ENCODE results near the gene LCN9.
"Not testable (repeated sequence)": the region's sequence is repeated elsewhere in the genome, so short reads cannot be mapped to it uniquely, and the experiment has no call there.

Gene LCN9

DNA sequence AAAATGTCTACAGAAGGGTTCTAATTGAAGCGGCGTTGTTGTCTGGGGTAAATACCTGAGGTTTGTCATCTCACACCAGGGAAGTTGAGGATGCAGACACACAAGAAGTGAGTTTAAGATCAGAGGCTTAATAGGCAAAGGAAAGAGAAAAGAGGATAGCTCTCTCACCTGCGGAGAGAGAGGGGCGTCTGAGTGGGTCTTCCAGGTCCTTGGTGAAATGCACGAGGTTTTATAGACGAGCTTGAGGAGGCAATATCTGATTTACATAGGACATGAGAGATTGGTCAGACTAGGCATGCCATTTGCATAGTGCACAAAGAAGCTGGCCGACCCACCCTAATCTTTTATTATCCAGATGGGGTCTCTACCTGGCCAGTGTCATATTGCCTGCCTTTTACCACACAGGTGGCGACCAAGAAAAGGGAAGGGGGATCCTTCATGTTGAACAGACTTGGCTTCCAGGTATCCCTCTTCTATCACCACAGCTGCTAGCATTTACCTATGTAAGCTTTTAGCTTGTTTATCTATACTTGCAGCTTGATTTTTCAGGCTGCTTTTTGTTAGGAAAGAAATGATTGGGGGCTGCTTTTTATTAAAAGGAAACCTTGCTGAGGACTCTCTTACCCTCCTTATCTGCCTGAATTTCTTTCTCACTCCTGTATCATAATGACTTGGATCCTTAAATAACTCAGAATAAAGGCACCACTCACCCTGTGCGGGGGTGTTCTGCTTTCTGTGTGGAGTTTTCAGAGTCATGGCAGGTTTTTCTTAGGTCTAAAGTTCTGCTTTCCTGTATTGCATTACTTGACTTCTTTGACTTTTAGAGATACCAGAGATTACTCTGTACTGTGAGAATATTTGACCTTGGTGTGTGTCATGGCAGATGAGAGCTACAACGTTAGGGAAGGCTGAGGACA is 14.4 kb upstream of the LCN9 start:
- no peak for DNase-seq

DNA sequence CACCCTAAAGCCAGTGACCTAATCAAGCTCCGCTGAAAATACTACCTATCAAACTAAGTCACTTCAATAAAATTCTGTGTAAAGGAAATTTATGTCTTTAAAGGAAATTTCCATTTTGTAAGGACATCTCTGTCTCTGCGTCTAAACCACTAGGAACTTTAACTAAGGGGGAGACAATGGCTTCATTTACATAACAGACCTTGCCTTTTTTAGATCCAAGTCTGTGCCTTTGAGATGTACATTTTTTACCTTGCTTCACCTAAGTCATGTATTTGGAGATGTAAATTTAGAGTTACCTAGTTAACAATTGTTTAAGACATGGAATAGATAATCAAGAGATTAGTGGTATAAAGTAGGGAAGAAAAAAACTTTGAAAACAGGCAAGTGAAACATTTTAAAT is 13.6 kb upstream of the LCN9 start:
- no peak for DNase-seq

DNA sequence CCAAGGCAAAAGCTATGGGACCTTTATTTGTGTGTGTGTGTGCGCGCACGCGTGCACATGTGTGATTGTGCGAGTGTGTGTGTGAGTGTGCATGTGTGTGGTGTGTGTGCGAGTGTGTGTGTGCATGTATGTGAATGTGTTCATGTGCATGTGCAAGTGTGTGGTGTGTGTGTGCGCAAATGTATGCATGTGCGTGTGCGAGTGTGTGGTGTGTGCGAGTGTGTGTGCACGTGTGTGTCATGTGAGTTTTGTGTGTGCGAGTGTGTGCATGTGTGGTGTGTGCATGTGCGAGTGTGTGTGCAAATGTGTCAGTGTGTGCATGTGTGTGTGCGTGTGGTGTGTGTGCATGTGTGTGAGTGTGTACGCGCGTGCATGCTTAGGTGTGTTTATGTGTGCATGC is 12.7 kb upstream of the LCN9 start:
- no peak for DNase-seq

DNA sequence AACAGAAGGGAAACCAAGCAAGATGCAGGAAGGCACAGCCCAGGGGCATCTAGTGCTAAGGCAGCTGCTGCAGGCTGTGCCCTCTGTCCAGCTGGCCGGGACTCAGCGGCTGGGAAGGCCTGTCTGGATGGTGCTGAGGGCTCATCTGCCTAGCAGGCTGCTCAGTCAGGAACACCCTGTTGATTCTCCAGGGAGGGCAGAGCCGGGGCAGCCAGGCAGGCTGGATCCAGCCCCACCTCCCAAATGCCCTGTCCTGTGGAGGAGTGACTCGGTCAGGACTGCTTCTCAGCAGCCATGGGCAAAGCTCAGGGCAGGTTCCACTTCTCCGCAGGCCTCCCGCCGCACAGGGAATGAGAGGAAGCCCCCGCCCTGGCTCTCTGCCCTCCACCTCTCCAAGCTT is 7.8 kb upstream of the LCN9 start:
- DNase-seq = no peak

DNA sequence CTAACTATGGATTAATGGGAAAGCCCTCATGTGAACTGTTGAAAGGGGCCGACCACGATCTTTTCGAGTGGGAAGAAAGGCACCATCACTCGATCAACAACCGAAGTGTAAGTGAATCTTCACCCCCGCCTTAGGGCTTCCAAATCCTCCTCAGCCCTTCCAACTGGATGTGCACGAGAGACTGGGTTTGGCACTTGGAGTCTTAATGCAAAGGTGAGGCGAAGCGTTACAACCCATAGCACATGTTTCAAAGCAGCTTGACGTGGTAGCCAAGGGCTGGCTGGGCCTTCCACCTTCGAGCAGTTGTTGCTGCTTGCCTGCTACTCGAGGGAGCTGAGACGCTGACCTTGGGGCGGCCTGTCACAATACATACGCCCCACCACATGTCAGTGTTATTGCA is 5.7 kb upstream of the LCN9 start:
- no peak for DNase-seq

DNA sequence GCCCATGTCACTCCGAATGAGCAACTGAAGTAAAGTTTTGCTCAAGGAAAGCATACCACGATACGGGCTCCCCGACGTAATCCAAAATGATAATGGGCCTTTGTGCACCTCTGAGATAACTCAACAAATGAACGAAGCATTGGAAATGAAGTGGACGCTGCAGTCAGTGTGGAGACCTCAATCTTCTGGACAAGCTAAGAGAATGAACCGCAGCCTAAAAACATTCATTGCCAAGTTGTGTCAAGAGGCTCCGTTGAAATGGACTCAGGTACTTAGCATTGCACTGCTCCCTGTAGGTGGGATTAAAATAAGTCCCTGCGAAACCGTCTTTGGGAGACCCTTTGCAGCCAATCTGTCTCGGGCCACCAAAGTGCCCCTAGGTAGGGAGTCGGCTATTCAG is 3.9 kb upstream of the LCN9 start:
- DNase-seq = no peak

DNA sequence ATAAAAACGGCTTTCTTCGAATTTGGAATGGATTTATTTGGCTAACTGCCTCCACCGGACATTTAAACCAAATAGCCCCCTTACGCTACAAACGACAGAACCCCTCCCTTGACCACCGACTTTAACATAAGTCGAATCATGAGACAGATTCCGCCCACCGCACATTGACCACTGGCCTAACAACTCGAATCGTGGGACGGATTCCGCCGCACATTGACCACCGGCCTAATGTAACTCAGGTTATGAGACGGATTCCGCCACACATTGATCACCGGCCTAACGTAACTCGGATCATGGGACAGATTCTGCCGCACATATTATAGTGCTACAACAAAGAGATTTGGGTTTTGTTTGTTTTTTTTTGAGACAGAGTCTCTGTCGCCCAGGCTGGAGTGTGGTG is 2.7 kb upstream of the LCN9 start:
- DNase-seq = no peak

DNA sequence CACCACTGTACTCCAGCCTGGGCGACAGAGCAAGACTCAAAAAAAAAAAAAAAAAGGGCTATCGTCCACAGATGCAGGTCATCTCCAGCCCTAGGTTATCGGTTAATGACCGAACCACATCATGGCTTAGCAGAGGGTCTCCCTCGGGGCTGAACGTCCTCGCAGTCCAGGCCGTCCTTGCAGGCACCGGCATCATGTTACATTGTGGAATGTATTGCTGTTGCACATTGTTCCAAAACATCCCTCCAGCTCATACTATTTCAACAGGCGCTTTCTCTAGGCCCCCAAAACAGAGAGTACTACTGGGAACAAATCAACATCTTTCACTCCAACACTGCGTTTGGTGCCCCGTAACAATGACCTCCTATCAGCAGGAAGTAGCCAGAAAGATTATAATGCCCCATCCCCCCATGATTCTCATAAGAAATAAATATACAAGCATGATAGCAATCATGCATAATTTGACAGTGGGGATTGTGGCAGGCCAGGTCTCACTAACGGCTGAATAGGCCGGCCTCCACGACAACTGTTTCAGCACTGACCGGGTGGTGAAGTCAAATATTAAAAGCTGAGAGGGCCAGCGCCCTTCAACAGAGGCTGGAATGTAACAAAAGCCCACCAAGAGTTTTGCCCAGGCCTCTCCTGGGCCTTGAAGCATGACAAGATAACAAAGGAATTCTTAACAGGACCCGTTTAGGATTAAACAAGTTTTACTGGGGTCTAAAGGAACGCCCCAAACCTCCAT is 1.1 kb upstream of the LCN9 start:
- DNase-seq = no peak

DNA sequence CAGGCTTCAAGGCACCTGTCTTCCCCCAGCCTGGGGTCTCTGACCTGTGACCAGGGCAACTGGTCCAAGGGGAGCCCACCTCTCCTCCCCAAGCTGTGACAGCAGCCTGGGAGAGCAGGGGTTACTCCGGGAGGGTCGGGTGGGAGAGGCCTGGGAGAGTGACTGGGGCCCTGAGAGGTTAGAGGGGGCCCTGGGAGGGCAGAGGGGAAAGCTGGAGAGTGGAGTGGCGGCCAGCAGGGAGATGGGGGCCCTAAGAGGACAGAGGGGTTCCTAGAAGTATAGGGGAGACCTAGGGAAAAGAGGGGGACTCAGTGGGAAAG is 302 bp downstream of the LCN9 start:
- DNase-seq = no peak

DNA sequence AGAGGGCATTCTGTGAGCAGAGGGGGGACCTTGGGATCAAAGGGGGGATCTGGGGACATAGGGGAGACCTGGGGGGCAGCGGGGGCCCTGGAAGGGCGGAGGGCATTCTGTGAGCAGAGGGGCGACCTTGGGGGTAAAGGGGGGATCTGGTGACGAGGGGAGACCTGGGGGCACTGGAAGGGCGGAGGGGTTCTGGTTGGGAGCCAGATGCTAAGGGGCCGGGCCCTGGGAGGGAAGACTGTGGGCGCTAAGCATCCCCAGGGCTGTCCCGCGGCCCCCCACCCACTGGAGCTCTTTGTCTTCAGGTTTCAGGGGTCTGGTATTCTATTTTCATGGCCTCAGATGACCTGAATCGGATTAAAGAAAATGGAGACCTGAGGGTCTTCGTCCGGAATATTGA is 748 bp downstream of the LCN9 start:
- DNase-seq = no peak

DNA sequence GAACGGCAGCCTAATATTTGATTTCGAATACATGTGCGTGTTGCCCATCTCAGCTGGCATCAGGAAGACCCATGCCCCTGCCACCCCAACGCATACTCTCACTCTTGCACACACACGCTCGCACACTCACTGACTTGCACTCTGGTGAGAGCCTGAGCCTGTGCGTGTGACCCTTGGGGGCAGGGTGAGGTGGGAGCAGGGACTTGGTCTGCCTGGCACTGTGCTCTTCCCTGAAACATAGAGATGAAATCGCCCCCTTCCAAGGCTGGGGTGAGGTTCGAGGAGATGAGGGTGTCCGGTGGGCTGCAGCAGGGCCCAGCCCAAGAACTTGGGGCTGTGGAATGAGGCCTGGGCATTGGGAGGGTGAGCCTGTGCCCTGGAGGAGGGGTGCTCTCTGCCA is 1.2 kb downstream of the LCN9 start:
- DNase-seq = no peak

DNA sequence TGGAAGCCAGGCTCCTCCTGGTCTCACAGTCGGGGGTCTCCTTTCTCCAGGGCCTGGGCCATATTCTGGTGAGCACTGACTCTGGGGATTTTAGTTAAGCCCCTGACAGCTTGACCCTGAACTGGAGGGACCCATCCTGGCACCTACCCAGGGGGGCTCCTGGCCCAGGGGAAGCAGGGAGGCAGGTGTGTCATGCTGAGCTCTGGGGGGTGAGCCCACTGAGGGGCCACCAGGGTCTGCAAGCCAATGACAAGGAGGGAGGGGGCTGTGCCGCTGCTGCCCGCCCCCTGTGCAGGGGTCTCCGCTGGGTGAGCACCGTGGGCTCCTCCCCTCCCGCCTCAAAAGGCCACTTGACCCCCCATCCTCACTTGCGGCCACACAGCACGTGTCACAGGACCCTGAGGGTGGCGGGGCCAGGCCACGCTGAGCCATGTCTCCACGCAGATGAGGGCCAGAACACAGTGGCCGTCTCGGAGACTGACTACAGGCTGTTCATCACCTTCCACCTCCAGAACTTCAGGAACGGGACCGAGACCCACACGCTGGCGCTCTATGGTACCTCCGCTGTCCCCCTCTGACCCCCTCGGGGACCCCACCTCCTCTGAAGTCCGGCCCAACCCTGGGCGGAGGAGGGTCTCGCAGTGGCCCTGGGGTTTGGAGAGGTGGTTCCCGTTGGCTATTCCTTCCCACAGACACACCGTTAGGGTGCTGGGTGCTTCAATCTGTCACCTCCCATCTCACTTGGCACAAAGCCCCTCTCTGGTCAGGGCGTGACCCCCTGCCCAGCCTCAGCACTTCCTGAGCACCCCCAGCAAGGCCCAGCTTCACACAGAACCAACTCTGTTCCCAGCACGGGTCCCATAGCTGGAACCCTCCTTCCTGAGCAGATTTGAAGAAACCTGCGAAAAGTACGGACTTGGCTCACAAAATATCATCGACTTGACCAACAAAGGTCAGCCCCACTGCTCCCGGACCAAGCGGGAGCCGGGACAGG is 2.0 kb downstream of the LCN9 start:
- DNase-seq = no peak

DNA sequence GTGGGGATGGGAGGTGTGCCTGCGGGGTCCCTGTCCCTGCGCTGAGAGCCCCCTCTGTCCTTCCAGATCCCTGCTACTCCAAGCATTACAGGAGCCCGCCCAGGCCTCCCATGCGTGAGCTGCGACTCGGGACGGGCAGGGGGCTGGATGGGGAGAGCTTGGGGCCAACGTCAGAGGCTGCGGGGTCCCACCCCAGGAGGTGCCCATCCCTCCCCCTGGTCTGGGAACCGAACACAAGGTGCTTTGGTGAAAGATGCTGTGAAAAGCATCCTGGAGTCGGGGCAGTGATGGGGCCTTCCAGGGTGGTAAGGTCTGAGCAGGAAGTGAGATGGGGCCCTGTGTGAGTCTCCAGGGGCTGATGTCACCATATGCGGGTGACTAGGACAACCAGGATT is 2.7 kb downstream of the LCN9 start:
- no peak for DNase-seq

DNA sequence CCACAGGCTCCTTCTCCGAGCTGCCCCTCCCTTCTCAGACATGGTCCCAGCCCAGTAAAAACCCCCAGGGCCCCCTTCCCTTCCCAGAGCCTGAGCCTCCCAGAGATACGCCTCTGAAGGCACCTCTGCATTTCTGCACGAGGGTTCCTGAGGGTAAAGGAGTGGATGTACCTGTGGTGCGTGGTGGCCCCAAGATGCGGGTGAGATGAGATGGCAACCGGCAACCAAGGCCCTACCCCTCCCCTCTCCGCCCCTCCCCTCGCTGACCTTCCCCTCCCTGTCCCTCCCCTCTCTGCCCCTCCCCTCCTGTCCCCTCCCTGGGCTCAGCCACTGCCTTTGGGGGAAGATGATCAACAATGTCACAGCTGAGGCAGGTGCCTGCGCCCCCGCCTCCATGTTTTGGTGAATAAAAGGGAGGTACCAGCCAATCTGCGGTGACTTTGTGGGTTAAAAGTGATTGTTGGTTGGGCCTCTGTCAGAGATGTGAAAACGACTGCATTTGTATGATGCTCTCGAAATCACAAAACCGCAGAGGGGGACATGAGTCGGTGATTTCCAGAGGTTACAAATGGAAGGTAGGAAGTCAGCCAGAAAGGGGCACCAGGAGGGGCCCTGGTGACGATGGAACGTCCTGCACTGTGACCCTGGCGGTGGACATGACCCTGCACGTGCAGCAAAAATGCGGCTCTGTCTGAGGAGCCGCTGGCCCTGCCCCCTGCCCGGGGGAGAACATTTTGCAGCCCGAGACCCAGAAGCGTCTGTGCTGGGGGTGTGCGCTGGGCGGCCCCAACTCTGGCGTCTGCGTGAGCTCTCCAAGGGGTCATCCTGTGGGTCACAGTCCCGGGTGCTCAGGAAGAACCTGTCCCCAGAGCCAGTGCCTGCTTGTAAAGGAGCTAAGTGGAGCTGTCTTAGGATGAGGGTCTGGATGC is 3.7 kb downstream of the LCN9 start:
- no peak for DNase-seq

DNA sequence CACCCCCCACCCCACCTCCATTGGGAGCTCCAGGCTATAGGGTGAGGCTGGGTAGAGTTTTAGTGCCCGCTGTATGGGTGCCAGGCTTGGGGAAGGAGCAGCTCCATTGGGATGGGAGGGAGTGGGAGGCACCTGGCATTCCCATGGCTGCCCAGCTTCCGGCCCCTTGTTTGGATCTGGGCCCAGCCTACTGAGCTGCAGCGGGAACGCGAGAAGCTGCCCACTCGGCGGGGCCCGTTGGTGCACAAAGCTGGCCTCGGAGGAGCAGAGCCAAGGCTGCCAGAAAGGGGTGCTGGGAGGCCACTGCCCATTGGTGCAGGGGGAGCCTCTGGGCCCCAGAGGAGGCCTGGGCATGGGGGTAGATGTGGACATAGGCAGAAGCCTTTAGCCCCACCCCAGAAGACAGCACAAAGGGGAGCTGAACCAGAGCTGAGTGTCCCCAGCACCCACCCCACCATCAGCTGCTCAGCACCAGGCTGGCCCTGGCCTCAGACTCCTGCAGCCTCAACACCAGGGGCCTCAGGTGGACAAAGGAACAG is 4.4 kb downstream of the LCN9 start:
- no peak for DNase-seq

DNA sequence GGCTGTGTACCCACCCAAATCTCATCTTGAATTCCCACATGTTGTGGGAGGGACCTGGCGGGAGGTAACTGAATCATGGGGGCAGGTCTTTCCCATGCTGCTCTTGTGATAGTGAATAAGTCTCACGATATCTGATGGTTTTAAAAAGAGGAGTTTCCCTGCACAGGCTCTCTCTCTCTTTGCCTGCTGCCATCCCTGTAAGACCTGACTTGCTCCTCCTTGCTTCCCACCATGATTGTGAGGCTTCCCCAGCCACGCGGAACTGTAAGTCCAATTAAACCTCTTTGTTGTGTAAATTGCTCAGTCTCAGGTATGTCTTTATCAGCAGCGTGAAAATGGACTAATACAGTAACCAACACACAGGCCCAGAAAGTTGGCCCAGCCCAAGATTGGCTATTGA is 5.9 kb downstream of the LCN9 start:
- not testable (repeated sequence) for DNase-seq

DNA sequence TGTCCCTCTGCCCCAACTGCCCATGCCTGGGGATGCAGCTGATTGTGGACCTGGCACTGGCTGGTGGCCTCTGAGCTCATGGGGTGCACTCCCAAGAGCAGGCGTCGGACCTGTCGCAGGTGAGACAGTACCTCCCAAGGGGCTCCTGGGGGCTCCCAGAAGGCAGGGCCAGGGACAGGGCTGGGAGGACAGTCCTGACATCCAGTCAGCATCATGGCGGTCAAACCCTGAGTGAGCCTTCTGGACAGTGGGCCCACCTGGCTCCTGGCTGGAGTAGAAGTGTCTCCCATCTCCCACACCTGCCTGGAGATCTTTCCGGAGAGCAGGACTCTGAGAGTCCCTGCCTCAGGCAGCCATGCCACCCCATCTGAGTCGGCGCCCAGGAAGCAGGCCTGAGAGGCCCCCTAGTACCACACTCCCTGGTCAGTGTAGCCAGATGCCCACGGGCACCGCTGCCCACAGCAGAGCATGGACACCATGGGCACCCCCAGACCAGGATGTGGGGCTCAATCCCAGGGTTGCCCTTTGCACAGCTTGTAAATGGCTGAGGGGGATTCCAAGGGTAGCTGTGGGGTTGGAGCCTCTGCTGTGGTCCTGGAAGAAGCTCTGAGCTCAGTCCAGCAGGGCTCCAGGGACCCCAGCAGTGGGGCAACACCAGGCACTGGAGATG is 6.6 kb downstream of the LCN9 start:
- DNase-seq = no peak

DNA sequence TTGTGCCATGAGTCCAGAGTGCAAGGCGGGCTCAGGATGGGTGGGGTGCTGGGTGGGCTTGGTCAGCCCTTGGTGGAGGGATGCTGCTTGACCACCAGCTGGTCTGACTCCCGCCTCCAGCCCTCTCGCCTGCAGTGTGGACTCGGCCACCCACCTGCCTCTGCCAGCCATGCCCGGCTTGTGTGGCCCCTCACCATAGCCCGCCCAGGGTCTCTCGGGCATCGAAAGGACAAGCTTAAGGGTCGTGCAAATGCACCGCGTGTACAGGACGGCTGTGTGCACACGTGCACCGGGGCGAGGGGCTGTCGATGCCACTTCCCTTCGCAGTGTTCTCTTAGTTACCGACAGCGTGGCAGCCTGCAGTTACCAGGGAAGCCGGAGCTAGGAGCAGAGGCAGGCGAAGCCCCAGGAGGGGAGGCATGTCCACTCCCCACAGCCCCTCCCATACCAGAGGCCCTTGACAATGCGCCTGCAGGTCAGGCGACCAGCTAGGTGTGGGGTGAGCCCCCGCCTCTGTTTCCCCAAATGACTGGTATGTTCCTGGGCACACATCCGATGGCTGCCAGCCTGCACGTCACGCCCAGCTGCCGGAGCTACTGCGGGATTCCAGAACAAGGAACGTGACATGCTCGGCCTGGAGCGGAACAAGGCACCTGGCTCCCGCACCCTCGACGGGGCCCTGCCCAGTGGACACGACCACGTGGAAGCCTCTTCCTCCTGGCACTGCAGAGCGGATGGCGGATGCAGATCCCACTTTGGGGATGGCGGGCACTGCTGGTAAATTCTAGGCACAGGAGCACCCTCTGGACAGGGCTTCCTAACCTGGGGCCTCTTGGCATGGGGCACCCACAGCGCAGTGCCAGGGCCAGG is 7.8 kb downstream of the LCN9 start:
- DNase-seq = no peak

DNA sequence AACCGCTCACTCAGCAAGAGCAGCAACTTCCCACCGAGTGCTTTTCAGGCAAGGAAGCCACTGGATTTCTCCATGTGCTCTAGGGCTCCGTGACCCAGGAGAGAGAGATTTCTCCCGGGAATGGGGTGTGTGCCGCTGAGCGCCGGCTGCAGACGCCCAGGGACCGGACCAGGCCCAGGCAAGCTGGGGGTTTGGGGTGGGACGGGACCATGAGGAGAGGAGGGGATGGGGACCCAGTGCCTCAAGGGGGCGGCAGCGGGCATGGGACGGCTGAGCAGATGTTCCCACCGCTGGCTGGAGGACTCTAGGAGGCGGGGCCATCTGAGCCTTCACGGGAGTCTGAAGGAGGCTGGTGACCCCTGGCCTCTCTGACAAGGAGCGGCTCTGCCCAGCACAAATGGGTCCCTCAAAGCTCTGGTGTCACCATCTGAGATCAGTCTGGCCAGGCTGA is 8.5 kb downstream of the LCN9 start:
- no peak for DNase-seq

DNA sequence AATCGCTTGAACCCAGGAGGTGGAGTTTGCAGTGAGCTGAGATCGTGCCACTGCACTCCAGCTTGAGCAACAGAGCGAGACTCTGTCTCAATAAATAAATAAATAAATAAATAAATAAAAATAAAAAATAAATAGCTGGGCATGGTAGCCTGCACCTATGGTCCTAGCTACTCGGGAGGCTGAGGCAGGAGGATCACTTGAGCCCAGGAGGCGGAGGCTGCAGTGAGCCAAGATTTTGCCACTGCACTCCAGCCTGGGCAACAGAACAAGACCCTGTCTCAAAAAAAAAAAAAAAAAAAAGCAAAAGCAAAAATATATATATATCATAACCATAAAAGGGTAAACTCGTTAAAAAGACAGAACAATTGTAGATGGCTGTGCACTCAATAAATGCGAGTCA is 9.7 kb downstream of the LCN9 start:
- DNase-seq = not testable (repeated sequence)

Data from NCI-H1092 (cell line).